HT-29 (cell line): Measurements from ENCODE around the gene CPS1. TPM values are rescaled to one million over a fixed set of nuclear protein-coding genes. Genes with fewer than 3 reads are reported as not detected.
A peak's percentile ranks its signal among the peaks of the same experiment; 100 is the strongest.

Experiments
- DNase-seq: peaks from one replicate; pipeline ENCODE4 v3.0.0-alpha.2; 2015; ENCODE audit warnings: low spot score
- total RNA-seq: library from RNA; depleted of rRNA; stranded (reverse); fragments of >200 nt; shearing (Covaris generic); gene quantifications from 2 replicates; pipeline ENCODE4 v1.2.3, GENCODE V29; 2014

The CPS1 gene
- total RNA-seq, 1 experiment from 2014 or later = not detected

- DNase-seq = no peak
Observed at GRCh38 chr2:210606001-210606400, 49.6 kb downstream of the CPS1 start.

- DNase-seq = no peak
Observed at GRCh38 chr2:210611466-210611865, 55.1 kb downstream of the CPS1 start.

DNA sequence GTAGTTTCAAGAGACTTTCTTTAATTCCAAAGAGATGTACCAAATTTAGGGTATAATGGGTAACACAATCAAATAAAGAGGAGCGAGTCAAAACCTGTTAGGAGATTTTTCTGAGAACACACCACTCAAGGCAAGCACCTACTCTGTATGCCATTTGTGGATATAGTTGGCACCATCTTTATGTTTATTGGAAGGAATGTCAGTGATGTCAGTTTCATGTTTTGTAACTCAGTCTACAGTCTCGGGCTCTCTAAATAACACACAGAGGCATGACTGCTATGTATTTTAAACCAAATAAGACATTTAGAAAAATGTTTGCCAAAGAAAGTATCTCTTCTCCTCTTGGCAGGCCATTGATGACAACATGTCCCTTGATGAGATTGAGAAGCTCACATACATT is 59.7 kb downstream of the CPS1 start:
- no peak for DNase-seq

- no peak for DNase-seq
Observed at GRCh38 chr2:210617318-210617717, 60.9 kb downstream of the CPS1 start.

GRCh38 chr2:210617732-210618330 is 61.4 kb downstream of the CPS1 start:
- peak; percentile 48 for DNase-seq

DNA sequence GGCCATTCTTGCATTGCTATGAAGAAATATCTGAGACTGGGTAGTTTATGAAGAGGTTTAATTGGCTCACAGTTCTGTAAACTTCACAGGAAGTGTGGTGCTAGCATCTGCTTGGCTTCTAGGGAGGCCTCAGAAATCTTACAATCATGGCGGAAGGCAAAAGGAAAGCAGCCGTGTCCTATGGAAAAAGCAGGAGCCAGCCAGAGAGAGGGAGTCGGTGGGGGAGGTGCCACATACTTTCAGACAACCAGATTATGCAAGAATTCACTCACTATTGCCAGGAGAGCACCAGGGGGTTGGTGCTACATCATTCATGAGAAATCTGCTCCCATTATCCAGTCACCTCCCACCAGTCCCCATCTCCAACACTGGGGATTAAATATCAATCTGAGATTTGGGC is 64.1 kb downstream of the CPS1 start:
- DNase-seq = no peak

DNA sequence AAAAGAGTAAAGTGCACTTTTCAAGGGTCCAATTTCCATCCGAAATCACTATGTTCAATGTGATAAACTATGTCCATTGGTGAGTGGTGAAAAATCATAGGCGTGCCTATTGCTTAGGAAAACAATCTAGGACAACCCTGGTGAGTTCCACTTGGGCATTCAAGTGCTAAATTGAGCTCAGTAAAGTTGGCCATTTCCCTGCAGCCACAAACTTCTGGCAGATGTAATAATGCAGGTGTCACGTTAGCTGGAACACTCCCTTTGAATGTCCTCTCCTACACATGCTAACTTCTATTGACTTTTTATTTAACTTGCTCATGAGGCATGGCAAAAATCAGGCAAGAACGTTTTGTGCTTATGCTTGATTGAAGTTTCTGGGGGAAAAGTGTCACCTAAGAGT is 67.1 kb downstream of the CPS1 start:
- no peak for DNase-seq

DNA sequence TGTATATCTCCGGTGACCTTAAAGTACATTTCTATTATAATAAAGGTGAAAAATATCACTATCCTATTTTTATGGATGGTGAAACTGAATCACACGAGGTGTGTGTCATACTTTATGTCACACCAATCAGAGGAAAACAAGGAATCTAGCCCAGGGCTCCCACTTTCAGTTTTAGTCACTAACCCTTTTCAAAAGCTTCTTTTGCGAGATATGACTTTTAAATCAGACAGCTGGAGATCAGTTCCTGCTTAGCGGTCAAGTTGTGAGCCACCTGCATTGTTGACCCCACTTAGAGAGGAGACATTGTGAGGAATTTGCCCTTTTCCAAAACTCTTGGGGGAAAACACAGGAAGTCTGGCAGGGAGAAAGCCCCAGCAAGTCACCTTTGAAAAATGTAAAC is 70.5 kb downstream of the CPS1 start:
- no peak for DNase-seq

GRCh38 chr2:210630873-210631560 is 74.6 kb downstream of the CPS1 start:
- no peak for DNase-seq

- DNase-seq = no peak
Observed at GRCh38 chr2:210633699-210634098, 77.3 kb downstream of the CPS1 start.

DNA sequence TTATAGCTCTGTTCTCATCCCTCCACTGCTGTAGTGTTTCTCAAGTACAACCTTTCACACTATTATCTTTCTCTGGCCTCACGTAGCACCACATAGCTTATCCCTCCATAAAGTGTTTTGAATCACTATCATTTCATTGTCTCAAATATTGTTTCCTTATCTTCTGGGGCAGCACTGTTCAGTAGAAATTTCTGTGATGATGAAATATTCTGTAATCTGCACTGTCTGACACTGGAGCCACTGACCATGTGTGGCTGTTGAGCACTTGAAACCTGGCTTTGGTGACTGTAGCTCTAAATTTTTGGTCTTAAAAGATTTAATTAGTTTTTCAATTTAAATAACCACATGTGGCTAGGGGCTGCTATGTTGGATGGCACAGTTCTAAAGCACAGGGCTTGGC is 78.9 kb downstream of the CPS1 start:
- DNase-seq = no peak

GRCh38 chr2:210642333-210642732 is 85.9 kb downstream of the CPS1 start:
- no peak for DNase-seq

DNA sequence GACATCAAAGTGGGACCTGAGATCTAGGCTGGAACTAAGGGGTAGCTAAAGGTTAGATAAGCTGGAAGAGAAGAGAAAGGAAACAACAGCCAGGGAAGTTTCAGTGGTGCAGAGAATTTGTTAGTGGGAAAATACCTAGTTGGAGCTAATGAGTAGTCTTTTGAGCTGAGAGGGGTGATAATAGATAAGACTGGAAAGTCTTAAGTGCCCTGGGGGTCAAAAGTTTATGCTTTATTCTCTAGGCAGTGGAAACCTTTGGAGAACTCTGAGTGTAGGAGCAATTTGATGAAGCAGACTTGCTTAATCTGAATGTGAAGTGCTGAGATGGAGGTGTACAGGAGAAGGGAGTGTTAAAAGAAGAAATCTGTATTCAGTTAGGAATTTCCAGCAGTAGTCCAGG is 90.8 kb downstream of the CPS1 start:
- no peak for DNase-seq

DNA sequence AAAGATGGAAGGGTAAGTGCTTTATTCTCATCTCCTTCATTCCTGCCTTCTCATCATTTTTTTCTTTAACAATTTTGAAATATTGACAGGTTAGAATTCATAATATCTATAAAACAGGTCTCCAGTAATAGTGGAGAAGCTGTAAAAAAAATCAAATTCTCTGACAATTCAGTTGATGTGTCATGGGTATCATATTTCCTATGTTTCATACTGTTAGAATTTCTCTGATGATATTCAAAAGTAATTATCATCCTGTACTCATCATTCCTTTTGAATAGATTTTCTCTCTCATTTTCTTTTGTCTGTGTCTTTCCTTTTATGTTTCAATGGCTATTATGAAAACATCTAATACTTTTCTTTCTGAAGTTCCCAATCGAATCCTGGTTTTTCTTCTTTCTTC is 97.7 kb downstream of the CPS1 start:
- DNase-seq = no peak

- DNase-seq = no peak
Observed at GRCh38 chr2:210655229-210655975, 99.0 kb downstream of the CPS1 start.

DNA sequence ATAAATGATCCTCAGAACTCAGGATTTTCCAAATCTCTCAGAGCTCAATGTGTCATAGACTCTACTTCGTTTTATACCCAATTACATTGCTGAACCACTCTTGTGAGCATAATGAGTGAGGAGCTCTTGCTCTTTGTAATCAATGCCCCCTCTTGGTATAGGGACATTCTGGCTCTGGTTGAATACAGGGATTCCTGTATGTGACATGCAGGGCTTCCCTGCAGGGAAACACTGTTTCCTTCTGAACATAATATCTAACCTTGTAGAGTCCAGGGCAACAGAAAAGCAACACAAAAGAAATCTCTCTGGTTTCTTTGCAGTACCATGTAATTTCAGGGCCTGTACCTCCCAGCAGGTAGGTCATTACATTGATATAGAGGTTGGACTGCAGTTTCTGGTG is 101.5 kb downstream of the CPS1 start:
- DNase-seq = no peak

- no peak for DNase-seq
Observed at GRCh38 chr2:210660751-210661150, 104.4 kb downstream of the CPS1 start.

- no peak for DNase-seq
Observed at GRCh38 chr2:210662560-210662959, 106.2 kb downstream of the CPS1 start.

- DNase-seq = peak; percentile 16
Observed at GRCh38 chr2:210663631-210664089, 107.3 kb downstream of the CPS1 start.

DNA sequence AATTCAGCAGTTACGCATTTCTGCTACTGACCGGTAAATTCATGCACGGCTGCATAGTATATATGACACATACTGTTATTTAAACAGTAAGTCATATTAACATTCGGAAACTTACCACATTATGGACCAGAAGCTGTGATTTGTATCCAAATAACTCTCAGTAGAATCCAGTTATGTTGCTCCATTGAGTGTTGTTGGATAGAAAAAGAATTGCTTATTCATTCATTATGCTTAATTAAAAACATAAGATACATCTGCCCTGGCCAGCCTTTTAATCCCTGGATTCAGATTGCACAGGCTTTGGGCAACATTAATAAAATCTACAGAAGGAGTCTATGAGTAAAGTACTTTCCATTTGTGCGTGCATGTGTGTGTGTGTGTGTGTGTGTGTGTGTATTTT is 111.3 kb downstream of the CPS1 start:
- DNase-seq = no peak

- no peak for DNase-seq
Observed at GRCh38 chr2:210671065-210671464, 114.7 kb downstream of the CPS1 start.

DNA sequence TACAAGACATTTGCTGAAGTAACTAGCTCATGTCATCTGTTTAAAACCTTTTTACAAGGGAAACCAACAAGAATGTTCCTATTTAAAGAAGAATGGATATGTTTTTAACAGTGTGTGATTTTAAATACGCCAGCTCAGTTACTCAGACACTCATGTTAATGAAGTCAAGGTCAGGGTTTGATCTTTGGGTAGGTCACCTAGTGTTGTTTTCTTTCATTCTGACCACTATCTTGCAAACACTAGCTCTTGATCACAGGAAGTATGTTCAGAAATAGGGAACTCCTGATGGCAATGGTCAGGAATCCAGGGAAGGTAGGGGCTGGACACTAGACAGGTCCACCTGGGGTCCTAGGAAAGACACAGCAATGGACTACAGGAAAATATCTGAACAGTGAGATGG is 116.7 kb downstream of the CPS1 start:
- DNase-seq = no peak

- no peak for DNase-seq
Observed at GRCh38 chr2:210676067-210676466, 119.7 kb downstream of the CPS1 start.
